ENCODE results near the gene C22orf39.

Gene C22orf39

DNA sequence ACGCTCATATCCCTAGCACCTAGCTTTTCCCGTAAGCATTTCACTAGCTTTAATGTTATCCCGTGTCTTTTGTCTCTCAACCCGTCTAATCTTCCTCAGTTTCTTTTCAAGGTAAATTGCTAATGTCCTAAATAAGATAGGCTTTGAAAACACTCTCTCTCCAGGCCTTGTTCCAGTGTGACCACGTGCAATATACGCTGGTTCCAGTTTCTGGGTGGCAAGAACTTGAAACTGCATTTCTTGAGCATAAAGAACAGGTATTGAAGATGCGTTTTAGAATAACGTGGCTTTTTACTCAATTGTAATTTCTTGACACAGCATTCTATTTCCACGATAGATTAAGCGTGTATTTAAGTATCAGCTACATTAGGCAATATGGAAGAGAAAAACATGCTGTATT is 33.3 kb upstream of the C22orf39 start:
- Histone ChIP-seq H3K36me3 (ENCODE audit: insufficient read depth) (0 out of 2 replicates have a peak, but pooled peaks cover 3% of the 10 kb centered on the region), H3K4me1 (ENCODE audit: low read depth, poor library complexity, severe bottlenecking) (peaks cover 19% of the 10 kb centered on the region), H3K27me3 (ENCODE audit: insufficient read depth, low read depth) (no peaks in the 10 kb centered on the region), H4K20me1 (ENCODE audit: insufficient read depth) (no peaks in the 10 kb centered on the region), H3K79me2 (ENCODE audit: insufficient read depth, low read depth) (peaks cover 51% of the 10 kb centered on the region), H3K27ac (no peak overlapping the region), H3K4me2 (peak overlapping the region; percentile 77), H2AFZ (ENCODE audit: low read depth) (no peak overlapping the region), H3K9ac (no peak overlapping the region; the same call in 1 of the 2 replicates), H3K4me3 (IDR thresholded peaks at IDR 0.05; ENCODE audit: insufficient read depth, low read depth, low read length) (no peak overlapping the region)
- TF ChIP-seq, protein P1, sequence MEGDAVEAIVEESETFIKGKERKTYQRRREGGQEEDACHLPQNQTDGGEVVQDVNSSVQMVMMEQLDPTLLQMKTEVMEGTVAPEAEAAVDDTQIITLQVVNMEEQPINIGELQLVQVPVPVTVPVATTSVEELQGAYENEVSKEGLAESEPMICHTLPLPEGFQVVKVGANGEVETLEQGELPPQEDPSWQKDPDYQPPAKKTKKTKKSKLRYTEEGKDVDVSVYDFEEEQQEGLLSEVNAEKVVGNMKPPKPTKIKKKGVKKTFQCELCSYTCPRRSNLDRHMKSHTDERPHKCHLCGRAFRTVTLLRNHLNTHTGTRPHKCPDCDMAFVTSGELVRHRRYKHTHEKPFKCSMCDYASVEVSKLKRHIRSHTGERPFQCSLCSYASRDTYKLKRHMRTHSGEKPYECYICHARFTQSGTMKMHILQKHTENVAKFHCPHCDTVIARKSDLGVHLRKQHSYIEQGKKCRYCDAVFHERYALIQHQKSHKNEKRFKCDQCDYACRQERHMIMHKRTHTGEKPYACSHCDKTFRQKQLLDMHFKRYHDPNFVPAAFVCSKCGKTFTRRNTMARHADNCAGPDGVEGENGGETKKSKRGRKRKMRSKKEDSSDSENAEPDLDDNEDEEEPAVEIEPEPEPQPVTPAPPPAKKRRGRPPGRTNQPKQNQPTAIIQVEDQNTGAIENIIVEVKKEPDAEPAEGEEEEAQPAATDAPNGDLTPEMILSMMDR (conservative IDR thresholded peaks at IDR 0.05; ENCODE audit: low read depth, low read length), result no peak

DNA sequence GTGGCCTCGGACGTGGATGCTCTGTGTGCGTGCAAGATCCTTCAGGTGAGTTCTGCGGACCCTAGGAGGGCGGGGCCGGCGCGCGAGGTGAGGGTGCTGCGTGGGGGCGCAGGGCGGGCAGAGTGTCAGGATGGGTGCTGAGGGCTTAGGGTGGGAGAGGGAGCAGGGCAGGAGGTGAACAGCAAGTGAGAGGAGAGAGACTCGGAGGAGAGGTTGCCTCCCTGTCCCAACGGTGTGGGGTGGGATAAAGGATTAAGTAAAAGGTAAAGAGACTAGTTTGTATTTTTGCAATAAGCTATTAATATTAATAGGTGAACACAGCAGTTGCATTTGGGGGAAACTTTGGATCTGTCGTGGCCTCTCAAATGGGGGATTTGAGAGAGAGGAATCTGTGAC is 32.7 kb upstream of the C22orf39 start:
- H3K27me3 ChIP-seq (ENCODE audit: insufficient read depth, low read depth), result no peaks in the 10 kb centered on the region
- H3K4me1 ChIP-seq (ENCODE audit: low read depth, poor library complexity, severe bottlenecking), result peaks cover 19% of the 10 kb centered on the region
- peaks cover 57% of the 10 kb centered on the region for H3K79me2 ChIP-seq (ENCODE audit: insufficient read depth, low read depth)
- H4K20me1 ChIP-seq (ENCODE audit: insufficient read depth), result no peaks in the 10 kb centered on the region; the same call in 1 of the 2 replicates
- peak overlapping the region; percentile 92 for H2AFZ ChIP-seq (ENCODE audit: low read depth)
- peak overlapping the region; percentile 97; the same call in 1 of the 2 replicates for H3K9ac ChIP-seq
- peak overlapping the region; percentile 98; the same call in 1 of the 2 replicates for H3K27ac ChIP-seq
- no peak overlapping the region for H3K4me3 ChIP-seq (IDR thresholded peaks at IDR 0.05; ENCODE audit: insufficient read depth, low read depth, low read length)
- peak overlapping the region; percentile 77 for H3K4me2 ChIP-seq
- TF ChIP-seq, protein P1 (conservative IDR thresholded peaks at IDR 0.05; ENCODE audit: low read depth, low read length), result no peak
- H3K36me3 ChIP-seq (ENCODE audit: insufficient read depth), result 0 out of 2 replicates have a peak, but pooled peaks cover 3% of the 10 kb centered on the region

DNA sequence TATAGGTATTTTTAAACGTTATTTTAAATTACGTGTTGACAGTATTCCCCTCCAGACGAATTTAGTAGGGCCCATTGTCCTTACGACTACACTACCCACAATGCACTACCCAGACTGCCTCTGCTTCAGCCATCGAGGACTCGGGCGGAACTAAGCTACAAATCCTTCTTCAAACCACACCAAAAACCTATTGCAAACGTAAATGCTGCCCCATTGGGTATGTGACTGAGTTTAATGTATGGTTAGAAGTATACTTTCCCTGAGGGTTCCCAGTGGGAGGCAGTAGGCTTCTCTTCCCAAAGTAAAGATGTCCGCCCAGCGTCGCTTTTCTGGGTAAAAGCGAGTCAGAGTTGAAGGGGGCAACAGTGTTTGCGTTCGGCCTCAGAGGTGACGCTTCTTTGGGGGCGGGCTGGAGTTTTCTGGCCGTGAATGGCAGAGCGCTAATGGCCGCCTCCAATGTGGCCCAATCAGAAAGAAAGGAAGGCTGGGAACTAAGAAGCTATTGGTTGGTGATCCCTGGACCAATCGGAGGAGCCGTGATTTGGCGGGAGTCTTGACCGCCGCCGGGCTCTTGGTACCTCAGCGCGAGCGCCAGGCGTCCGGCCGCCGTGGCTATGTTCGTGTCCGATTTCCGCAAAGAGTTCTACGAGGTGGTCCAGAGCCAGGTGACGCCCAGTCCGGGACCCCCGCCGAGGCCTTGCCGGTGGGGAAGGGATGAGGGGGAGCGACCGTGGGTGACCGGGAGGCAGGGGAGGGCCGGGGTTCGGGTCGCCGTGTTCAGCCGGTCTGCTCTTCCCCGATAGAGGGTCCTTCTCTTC is 32.1 kb upstream of the C22orf39 start, which contains the start of gene CDC45:
CDC45 (plus strand) TSS at position 566 of the 818 bp plus-strand sequence; CDS start at position 615, 49 bp downstream.
- Histone ChIP-seq H3K79me2 (ENCODE audit: insufficient read depth, low read depth) (peaks cover 58% of the 10 kb centered on the region), H2AFZ (ENCODE audit: low read depth) (peak within 1 kb of the TSS; percentile 92), H3K36me3 (ENCODE audit: insufficient read depth) (0 out of 2 replicates have a peak, but pooled peaks cover 3% of the 10 kb centered on the region), H3K4me2 (peak within 1 kb of the TSS; percentile 77), H3K27me3 (ENCODE audit: insufficient read depth, low read depth) (no peaks in the 10 kb centered on the region), H4K20me1 (ENCODE audit: insufficient read depth) (no peaks in the 10 kb centered on the region; the same call in 1 of the 2 replicates), H3K4me1 (ENCODE audit: low read depth, poor library complexity, severe bottlenecking) (peaks cover 19% of the 10 kb centered on the region), H3K27ac (peak within 1 kb of the TSS; percentile 98), H3K9ac (peak within 1 kb of the TSS; percentile 97), H3K4me3 (IDR thresholded peaks at IDR 0.05; ENCODE audit: insufficient read depth, low read depth, low read length) (no peak within 1 kb of the TSS)
- TF ChIP-seq, protein P1 (conservative IDR thresholded peaks at IDR 0.05; ENCODE audit: low read depth, low read length), result no peak

DNA sequence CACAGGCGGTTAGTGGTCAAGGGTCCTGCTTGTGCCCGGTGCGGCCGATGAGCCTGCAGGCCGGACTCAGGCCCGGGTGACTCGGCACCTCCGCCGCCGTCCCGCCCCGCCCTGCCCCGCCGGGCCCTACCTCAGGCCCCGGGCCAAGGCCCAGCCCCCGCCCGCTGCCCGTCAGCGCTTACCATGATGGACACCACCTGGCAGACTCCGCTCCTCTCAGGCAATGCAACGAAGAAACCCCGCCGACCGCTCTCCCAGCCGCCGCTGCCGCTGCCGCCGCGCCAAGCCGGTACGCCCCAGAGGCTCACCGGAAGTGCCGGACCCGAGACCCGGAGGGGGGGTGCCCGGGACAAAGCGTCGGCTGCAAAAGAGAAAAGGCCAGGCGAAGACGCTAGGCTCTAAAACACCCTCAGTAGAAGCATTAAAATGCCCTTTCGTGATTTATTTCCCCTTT is 31.4 kb upstream of the C22orf39 start, which contains the start of gene UFD1:
UFD1 (minus strand) TSS at position 293 of the 454 bp plus-strand sequence; CDS start at position 185, 108 bp downstream.
- peak within 1 kb of the TSS; percentile 98 for H3K27ac ChIP-seq
- peaks cover 58% of the 10 kb centered on the region for H3K79me2 ChIP-seq (ENCODE audit: insufficient read depth, low read depth)
- peak within 1 kb of the TSS; percentile 77 for H3K4me2 ChIP-seq
- H4K20me1 ChIP-seq (ENCODE audit: insufficient read depth), result no peaks in the 10 kb centered on the region; the same call in 1 of the 2 replicates
- H3K4me1 ChIP-seq (ENCODE audit: low read depth, poor library complexity, severe bottlenecking), result peaks cover 19% of the 10 kb centered on the region
- peak within 1 kb of the TSS; percentile 97 for H3K9ac ChIP-seq
- no peak within 1 kb of the TSS for H3K4me3 ChIP-seq (IDR thresholded peaks at IDR 0.05; ENCODE audit: insufficient read depth, low read depth, low read length)
- H2AFZ ChIP-seq (ENCODE audit: low read depth), result peak within 1 kb of the TSS; percentile 92
- 0 out of 2 replicates have a peak, but pooled peaks cover 3% of the 10 kb centered on the region for H3K36me3 ChIP-seq (ENCODE audit: insufficient read depth)
- TF ChIP-seq, protein P1 (conservative IDR thresholded peaks at IDR 0.05; ENCODE audit: low read depth, low read length), result no peak
- H3K27me3 ChIP-seq (ENCODE audit: insufficient read depth, low read depth), result no peaks in the 10 kb centered on the region
